ENCODE data around the gene TBATA.

- TF ChIP-seq POLR2AphosphoS5 (IDR thresholded peaks at IDR 0.05; ENCODE audit: borderline replicate concordance, low read depth, low read length) (no peak), EZH2 (IDR thresholded peaks at IDR 0.05) (no peak)
Observed at GRCh38 chr10:70750156-70750703, 34.9 kb downstream of the TBATA start.
